Islet precursor cell (in vitro differentiated cells): ENCODE measurements around the gene ZNF780B.
"Not testable (repeated sequence)": the region's sequence is repeated elsewhere in the genome, so short reads cannot be mapped to it uniquely, and the experiment has no call there.

ENCODE experiments used
- DNase-seq: peaks from one replicate; pipeline ENCODE4 v3.0.0-alpha.2; 2018

Gene ZNF780B

GRCh38 chr19:40055832-40056504, at the start of gene ZNF780B:
Gene ZNF780B (minus strand): TSS chr19:40056231. CDS start chr19:40050332, 5,899 bp downstream.
- DNase-seq, result peak; percentile 84

- no peak for DNase-seq
These were observed 48.7 kb upstream of the ZNF780B start for GRCh38 chr19:40104754-40105153.

- DNase-seq, result no peak
These were observed 47.6 kb upstream of the ZNF780B start for GRCh38 chr19:40103600-40103999.

- no peak for DNase-seq
These were observed 45.8 kb upstream of the ZNF780B start for GRCh38 chr19:40101813-40102212.

GRCh38 chr19:40093416-40093815, 37.4 kb upstream of the ZNF780B start:
- no peak for DNase-seq

- DNase-seq, result no peak
These were observed 35.4 kb upstream of the ZNF780B start for GRCh38 chr19:40091205-40092129.

GRCh38 chr19:40090241-40091204, 34.5 kb upstream of the ZNF780B start, which contains the start of gene ZNF780A:
Gene ZNF780A (minus strand): TSS chr19:40090943. CDS start chr19:40084753, 6,190 bp downstream.
- peak; percentile 93 for DNase-seq

- no peak for DNase-seq
These were observed 33.4 kb upstream of the ZNF780B start for GRCh38 chr19:40089462-40089861.

- DNase-seq, result no peak
These were observed 32.4 kb upstream of the ZNF780B start for GRCh38 chr19:40088299-40089047.

GRCh38 chr19:40084948-40085347, 28.9 kb upstream of the ZNF780B start:
- peak; percentile 82 for DNase-seq

GRCh38 chr19:40081411-40081810, 25.4 kb upstream of the ZNF780B start:
- no peak for DNase-seq

- DNase-seq, result no peak
These were observed 24.3 kb upstream of the ZNF780B start for GRCh38 chr19:40080289-40080688.

GRCh38 chr19:40078377-40078776, 22.3 kb upstream of the ZNF780B start:
- no peak for DNase-seq

- no peak for DNase-seq
These were observed 14.0 kb upstream of the ZNF780B start for GRCh38 chr19:40070058-40070457.

GRCh38 chr19:40059624-40060023, 3.6 kb upstream of the ZNF780B start:
- DNase-seq, result no peak

GRCh38 chr19:40057166-40057565, 1.1 kb upstream of the ZNF780B start:
- no peak for DNase-seq

- DNase-seq, result no peak
These were observed 474 bp upstream of the ZNF780B start for GRCh38 chr19:40056505-40056904.

GRCh38 chr19:40055049-40055448, 982 bp downstream of the ZNF780B start:
- DNase-seq, result no peak

- no peak for DNase-seq
These were observed 1.4 kb downstream of the ZNF780B start for GRCh38 chr19:40054632-40055031.

GRCh38 chr19:40053491-40053890, 2.5 kb downstream of the ZNF780B start:
- no peak for DNase-seq

GRCh38 chr19:40041718-40042117, 14.3 kb downstream of the ZNF780B start:
- not testable (repeated sequence) for DNase-seq

GRCh38 chr19:40038047-40038446, 18.0 kb downstream of the ZNF780B start:
- not testable (repeated sequence) for DNase-seq
